Upper lobe of right lung (tissue), 1 donor: ENCODE results near the gene PARD3. TPM values are rescaled to one million over a fixed set of nuclear protein-coding genes. Genes with fewer than 3 reads are reported as not detected.

Experiments used
- ATAC-seq: fragments of 200-7000 bp; cut with Tn5 transposase; one replicate; pipeline ENCODE4 v1.9.1; 2020; ENCODE audit warnings: mild to moderate bottlenecking, moderate library complexity
- DNase-seq: peaks from one replicate; pipeline ENCODE4 v3.0.0-alpha.2; 2020
- H3K27ac ChIP-seq: fragments of 200-600 bp; one replicate; pipeline ENCODE4 v1.8.0; 2022
- H3K27me3 ChIP-seq: fragments of 200-600 bp; one replicate; pipeline ENCODE4 v1.8.0; 2022; ENCODE audit warnings: mild to moderate bottlenecking
- H3K36me3 ChIP-seq: fragments of 200-600 bp; one replicate; pipeline ENCODE4 v1.8.0; 2022
- H3K4me1 ChIP-seq: fragments of 200-600 bp; one replicate; pipeline ENCODE4 v1.8.0; 2022
- H3K4me3 ChIP-seq: fragments of 200-600 bp; one replicate; pipeline ENCODE4 v1.8.0; 2022; ENCODE audit warnings: mild to moderate bottlenecking
- H3K9me3 ChIP-seq: fragments of 200-600 bp; one replicate; pipeline ENCODE4 v1.8.0; 2022
- intact Hi-C: fragments of 100-400 bp; cut with DNase I; formaldehyde crosslinking; loops from one replicate; pipeline ENCODE4 v1.11.0; 2022
- total RNA-seq: library from RNA; stranded (reverse); fragmentation: NEBNext Ultra II Directional; extraction: Animal tissue kit (Norgen Biotek cat#: 25700); gene quantifications from one replicate; pipeline ENCODE4 v1.2.1, GENCODE V29; 2021
- TF ChIP-seq, protein P1 (sequence below): fragments of 200-600 bp; IDR thresholded peaks from one replicate; pipeline ENCODE4 v1.8.0; 2022; ENCODE audit warnings: antibody characterized with exemption
- donor health status: DM: no; HTN: yes; CAD: no; lungs with severe emphysema.

PARD3 gene
- total RNA-seq, 1 donor from 2014 or later = 38.5 TPM

DNA sequence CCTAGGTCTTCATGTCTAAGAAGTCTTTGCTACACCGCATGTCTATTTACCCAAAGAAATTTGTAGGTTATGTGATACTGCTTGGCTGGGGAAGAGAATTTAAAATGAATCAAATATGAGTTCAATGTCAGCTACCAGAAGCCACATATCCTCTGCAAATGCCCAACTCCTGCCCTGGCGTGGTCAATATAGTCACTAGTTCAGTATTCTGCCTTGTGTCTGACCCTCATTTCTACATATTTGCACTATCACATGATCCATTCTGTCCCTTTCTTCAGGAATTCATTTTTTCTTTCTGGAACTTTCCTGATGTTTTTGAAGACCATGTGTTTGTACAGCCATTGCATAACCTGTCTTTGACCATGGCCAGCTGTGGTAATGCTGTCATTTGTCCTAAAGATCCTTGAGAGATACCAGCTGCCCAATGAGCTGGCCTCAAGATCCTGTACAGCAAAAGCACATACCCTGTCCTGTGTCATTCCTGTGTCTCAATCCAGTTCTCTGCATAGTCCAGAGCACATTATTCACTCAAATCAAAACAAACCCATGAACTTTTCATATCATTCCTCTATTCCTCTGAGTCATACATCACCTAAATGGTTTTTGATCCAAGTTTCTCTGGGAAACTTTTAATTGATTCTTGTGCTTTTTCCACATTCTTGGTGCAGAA lies 524.5 kb downstream of the PARD3 start:
- ATAC-seq (peak; percentile 69), DNase-seq (no peak)
- intact Hi-C loops = no loop called here
- TF ChIP-seq, protein P1, sequence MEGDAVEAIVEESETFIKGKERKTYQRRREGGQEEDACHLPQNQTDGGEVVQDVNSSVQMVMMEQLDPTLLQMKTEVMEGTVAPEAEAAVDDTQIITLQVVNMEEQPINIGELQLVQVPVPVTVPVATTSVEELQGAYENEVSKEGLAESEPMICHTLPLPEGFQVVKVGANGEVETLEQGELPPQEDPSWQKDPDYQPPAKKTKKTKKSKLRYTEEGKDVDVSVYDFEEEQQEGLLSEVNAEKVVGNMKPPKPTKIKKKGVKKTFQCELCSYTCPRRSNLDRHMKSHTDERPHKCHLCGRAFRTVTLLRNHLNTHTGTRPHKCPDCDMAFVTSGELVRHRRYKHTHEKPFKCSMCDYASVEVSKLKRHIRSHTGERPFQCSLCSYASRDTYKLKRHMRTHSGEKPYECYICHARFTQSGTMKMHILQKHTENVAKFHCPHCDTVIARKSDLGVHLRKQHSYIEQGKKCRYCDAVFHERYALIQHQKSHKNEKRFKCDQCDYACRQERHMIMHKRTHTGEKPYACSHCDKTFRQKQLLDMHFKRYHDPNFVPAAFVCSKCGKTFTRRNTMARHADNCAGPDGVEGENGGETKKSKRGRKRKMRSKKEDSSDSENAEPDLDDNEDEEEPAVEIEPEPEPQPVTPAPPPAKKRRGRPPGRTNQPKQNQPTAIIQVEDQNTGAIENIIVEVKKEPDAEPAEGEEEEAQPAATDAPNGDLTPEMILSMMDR = no peak
- H3K36me3 ChIP-seq = no peaks in the 10 kb centered on the region
- no peak overlapping the region for H3K4me3 ChIP-seq
- no peak overlapping the region for H3K27ac ChIP-seq
- H3K9me3 ChIP-seq = no peaks in the 10 kb centered on the region
- H3K27me3 ChIP-seq = no peaks in the 10 kb centered on the region
- peaks cover 8% of the 10 kb centered on the region for H3K4me1 ChIP-seq

- no peaks in the 10 kb centered on the region for H3K36me3 ChIP-seq
- intact Hi-C loops = no loop called here
- no peak overlapping the region for H3K4me3 ChIP-seq
- no peak for DNase-seq
- TF ChIP-seq, protein P1 = no peak
- H3K4me1 ChIP-seq = peaks cover 8% of the 10 kb centered on the region
- no peaks in the 10 kb centered on the region for H3K9me3 ChIP-seq
- ATAC-seq = peak; percentile 23
- no peak overlapping the region for H3K27ac ChIP-seq
- no peaks in the 10 kb centered on the region for H3K27me3 ChIP-seq
Observed at GRCh38 chr10:34288634-34289033, 526.5 kb downstream of the PARD3 start.

GRCh38 chr10:34286136-34286739 lies 528.9 kb downstream of the PARD3 start:
- no peak for DNase-seq
- no peaks in the 10 kb centered on the region for H3K4me1 ChIP-seq
- intact Hi-C loops = no loop called here
- no peaks in the 10 kb centered on the region for H3K27me3 ChIP-seq
- H3K27ac ChIP-seq = no peak overlapping the region
- H3K36me3 ChIP-seq = no peaks in the 10 kb centered on the region
- ATAC-seq = peak; percentile 16
- TF ChIP-seq, protein P1 = no peak
- no peak overlapping the region for H3K4me3 ChIP-seq
- no peaks in the 10 kb centered on the region for H3K9me3 ChIP-seq

DNA sequence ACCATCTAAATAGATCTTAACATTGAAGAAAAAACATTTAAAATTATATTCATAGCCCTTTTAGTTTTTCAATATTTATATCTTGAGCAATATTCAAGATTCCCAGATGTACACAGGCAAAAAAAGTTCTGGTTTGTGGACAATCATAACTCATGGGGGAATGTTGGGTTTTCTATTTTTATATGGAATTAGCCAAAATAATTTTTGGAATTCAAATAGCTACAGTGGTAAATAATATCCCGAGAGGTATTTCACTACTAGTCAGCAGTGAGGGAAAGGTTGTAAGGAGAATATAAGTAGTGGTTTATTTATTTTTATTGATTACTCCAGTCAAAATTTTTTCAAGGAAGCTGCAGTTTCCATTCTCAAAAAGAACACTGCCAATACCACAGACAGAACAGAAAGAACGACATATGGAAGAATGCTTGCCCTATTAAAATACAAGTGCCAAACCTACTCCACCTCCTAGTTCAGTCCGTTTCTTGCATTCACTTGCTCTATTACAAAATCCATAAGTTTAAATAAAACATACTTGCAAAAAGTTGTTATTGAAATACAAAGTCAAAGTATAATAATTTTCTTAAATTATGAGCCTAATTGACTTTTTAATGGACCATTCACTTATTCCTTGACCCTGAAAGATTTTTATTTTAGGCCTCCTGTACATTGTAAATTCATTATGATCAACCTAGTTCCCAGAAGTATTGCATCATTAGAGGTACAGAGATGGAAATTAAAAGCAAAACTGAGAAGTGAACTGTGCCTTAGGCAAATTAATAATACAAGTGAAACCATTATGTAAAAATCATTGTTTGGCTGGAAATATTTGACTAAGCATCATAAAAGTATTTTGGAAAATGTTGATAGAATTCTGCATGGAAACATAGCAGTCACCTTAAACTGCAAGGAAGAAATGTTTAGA lies 533.2 kb downstream of the PARD3 start:
- intact Hi-C loops = no loop called here
- TF ChIP-seq, protein P1 = no peak
- H3K27me3 ChIP-seq = no peaks in the 10 kb centered on the region
- no peak overlapping the region for H3K27ac ChIP-seq
- H3K9me3 ChIP-seq = no peaks in the 10 kb centered on the region
- H3K4me1 ChIP-seq = no peaks in the 10 kb centered on the region
- DNase-seq (no peak), ATAC-seq (no peak)
- H3K4me3 ChIP-seq = no peak overlapping the region
- no peaks in the 10 kb centered on the region for H3K36me3 ChIP-seq

DNA sequence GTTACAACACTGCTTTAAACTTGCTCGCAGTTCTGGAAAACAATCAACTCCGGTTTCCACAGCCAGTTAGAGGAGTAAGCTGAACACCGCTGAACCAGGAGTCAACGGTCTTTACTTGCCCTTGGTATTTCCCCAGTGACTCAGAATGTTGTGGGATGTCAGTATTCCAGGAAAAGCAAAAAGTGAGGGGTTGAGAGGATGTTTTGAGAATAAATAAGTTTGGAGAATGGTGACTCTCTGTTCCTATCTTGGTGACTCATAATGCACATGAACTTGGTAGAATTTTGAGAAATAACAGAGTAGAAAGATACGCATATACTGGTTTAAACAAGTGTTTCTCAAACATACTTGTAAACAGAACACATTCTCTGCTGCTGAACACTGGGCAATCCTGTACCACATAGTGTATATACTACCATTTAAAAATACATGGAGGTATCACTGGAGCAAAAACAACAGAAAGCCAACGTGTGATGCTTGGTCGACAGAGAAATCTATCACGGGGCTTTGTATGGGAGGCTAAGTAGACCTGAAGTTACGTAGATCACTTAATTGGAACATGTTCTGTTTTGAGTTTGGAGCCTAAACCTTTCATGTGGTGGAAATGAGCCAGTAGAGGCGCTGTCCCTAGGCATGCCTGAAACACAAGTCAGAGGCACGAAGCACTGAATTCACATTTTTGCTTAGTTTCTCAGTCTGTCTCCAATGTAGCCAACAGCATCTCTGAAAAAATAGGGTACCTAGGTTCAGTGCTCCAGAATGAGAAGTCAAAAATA lies 534.3 kb downstream of the PARD3 start:
- no peak overlapping the region for H3K27ac ChIP-seq
- H3K4me3 ChIP-seq = no peak overlapping the region
- ATAC-seq (peak; percentile 22), DNase-seq (no peak)
- H3K4me1 ChIP-seq = no peaks in the 10 kb centered on the region
- H3K36me3 ChIP-seq = no peaks in the 10 kb centered on the region
- no peaks in the 10 kb centered on the region for H3K9me3 ChIP-seq
- H3K27me3 ChIP-seq = no peaks in the 10 kb centered on the region
- intact Hi-C loops = no loop called here
- TF ChIP-seq, protein P1 = no peak
